SHP77 treated with DMSO at 0.1 percent for 48 hours (cell line): ENCODE results near the gene DAPK3.
"Not testable (repeated sequence)": the region's sequence is repeated elsewhere in the genome, so short reads cannot be mapped to it uniquely, and the experiment has no call there.

Source experiments
- DNase-seq: peaks from one replicate; lab custom pipeline; 2025; lab: John Stamatoyannopoulos, UW

Gene DAPK3

DNA sequence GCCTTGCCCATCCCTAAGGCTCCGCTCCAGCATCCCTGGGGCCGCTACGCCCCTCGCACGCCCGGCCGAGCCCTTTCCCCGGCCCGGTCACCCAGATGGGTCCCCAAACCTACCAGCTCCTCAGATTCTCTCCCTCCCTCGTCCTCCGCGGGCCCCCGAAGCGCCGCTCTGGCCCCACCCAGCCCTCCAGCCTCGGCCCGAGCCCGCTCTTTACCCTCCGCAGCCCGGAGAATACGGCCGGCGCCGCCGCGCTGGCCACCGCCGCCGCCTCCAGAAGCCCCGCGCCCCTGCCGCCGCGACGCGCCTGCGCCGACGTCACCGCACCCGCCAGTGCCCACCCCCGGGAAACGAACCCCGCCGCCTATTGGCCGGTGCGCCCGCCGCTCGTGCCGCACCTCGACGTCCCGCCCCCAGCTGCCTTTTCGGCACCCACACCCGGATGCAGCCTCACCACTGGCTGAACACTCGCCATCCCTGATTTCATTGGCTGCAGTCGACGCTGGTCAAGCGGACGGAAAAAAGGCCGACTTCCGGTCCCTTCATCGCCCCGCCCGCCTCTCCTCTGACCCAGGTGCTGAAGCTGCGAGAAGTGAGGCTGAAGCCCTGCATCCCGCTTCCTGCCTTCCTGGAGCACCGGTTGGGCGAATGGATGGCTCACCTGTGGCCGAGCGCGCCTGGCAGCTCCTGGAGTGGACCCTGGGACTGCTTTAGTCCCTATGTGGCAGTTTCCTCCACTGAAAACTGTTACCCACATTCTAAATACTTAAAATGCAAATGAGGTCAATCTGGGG lies at the start of gene DAPK3:
DAPK3 (minus strand) TSS at position 292 of the 791 bp plus-strand sequence. CDS start 1,364 bp downstream, outside the sequence.
- DNase-seq = peak; percentile 90

DNA sequence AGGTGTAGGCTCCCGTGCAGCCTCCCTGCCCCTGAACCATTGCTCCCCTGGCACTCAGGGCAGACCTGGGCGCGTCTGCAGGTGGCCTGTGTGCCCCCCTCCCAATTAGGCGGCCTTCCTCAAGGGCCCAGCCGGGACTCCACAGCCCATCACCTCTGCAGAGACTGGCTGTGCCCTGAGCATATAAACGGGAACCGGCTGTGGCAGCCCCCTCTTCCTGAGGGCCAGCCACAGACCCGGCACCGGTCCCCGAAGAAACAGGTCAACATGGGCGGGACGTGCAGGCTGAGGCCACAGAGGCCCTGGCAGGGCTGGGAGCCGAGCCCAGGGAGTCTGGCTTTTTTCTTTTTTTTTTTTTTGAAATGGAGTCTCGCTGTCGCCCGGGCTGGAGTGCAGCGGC lies 48.7 kb upstream of the DAPK3 start:
- no peak for DNase-seq

DNA sequence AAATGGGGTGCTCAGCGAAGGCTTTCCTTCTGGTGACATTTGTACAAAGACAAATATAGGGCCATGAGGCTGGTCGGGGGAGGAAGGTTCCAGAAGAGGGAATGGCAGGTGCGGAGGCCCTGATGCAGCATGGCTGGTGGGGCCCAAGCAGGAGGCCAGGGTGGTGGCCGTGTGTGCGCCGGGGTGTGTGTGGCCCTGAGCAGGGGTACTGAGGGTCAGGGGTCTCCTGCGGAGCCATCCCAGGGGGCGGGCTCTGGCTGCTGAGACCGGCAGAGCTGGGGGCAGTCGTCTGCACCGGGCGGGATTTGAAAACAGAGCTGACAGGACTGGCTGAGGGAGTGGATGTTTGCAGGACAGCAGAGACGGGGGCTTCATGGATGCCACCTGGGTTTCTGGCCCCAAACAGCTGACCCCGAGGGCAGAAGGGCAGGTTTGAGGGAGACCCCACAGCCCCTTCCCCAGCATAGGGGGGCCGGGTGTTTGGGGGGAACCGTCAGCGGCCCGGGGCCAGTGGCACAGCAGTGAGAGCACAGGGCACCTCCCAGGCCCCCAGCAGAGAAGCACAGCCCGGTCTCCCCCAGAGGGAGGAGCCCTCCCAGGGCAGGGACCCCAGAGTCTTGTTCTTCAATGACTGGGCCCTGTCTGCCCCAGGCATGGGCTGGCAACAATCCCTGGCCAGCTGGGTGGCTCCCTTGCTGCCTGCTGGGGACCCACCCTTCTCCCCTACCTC lies 48.0 kb upstream of the DAPK3 start:
- DNase-seq = no peak

DNA sequence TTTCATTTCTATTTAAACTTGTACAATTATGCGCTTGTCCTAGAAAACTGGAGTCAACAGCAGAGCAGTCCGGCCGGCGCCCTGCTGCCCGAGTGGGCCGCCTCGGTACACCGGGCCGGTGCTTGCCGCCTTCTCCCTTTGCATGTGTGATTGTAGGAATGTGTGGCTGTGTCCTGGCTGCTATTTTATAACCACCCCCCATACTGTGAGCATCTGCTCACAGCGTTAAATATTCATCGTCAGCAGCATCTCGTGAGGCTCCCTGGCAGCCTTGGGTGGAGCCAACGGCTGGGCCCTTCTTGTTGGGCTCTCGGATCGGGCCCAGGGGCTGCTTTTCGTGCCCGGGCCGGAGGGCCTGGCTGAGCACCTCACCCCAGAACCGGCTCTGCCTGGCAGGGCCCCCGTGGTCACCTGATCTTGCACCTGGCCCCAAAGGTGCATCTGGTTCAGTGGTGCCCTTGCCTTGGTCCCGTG lies 47.3 kb upstream of the DAPK3 start:
- no peak for DNase-seq

DNA sequence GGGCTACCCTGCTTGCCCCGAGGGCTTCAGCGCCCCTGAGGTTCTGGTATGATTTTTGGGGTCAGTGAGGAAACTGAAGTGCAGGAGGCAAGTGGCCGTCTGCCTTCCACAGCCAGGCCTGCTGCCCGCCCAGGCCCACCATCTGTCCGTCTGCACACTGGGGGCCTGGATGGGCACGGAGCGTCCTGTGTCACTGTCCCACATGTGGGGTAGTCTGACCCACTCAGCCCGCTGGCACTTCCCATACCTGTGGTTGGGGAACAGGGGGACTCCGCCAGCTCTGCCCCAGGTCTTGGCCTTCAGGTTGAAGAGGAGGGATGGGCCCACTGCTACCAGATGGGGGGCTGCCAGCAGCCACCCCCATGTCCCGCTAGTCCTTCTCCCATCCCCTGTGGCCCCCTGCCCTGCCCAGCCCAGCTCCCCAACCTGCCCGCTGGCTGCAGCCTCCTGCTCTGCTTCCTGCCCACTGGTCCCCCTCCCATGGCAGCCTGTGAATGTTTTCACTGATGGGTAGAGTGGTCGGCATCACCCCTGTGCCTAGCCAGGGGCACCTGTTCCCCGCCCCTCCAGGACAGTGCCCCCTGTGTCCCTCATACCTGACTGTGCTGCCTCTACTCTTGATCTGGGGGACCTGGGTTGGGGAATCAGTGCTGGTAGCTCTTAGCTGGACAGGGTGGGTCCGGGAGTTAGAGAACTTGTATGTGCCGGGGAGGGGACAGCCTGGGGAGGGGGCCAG lies 46.2 kb upstream of the DAPK3 start:
- no peak for DNase-seq

DNA sequence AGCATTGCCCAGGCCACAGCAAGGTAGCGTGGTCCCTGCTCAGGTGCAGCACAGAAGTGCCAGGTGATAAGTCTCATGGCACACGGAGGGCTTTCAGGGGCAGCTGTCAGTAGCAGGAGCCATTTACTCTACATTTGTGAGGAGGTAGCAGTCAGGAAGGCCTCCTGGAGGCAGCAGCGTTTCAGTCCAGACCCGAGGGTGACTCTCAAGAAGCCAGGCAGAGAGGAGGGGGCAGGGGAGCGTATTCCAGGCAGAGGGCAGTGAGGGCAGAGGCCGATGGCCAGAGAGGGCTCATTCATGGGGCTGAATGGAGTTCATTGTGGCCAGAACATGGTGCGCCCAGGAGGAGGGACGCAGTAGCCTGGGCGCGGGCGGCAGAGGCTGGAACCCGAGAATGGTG lies 45.6 kb upstream of the DAPK3 start:
- DNase-seq = no peak

DNA sequence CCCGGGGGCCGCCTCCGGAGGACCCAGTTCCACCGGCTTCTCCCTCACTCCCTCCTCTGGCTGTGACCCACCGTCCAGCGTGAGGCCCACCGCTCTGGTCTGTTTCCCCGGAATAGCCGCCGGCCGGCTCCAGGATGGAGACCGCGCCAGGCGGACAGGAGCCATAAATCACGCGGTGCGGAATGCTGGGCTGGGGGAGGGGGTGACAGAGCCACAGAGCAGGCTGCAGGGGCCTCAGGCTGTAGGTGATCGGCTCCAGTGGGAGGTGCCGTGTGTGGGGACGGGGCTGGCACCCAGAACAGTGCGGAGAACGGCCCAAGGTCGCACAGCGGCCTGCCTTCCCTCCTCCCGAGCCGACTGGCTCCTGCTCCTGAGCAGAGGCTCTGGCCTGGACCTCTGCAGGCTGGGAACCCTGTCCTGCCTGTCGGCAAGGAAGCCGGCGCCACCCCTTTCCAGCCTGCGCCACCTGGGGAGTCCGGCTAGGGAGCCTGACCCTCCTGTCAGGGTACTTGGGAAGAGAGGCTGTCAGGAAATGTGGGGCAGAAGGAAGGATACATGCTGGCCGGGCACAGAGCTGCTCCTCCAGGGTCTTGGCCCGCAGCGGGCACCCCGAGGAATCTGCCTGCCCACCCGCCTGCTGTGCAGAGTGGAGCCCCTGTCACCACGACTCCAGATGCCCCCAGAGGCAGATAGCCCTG lies 45.0 kb upstream of the DAPK3 start:
- DNase-seq = no peak

DNA sequence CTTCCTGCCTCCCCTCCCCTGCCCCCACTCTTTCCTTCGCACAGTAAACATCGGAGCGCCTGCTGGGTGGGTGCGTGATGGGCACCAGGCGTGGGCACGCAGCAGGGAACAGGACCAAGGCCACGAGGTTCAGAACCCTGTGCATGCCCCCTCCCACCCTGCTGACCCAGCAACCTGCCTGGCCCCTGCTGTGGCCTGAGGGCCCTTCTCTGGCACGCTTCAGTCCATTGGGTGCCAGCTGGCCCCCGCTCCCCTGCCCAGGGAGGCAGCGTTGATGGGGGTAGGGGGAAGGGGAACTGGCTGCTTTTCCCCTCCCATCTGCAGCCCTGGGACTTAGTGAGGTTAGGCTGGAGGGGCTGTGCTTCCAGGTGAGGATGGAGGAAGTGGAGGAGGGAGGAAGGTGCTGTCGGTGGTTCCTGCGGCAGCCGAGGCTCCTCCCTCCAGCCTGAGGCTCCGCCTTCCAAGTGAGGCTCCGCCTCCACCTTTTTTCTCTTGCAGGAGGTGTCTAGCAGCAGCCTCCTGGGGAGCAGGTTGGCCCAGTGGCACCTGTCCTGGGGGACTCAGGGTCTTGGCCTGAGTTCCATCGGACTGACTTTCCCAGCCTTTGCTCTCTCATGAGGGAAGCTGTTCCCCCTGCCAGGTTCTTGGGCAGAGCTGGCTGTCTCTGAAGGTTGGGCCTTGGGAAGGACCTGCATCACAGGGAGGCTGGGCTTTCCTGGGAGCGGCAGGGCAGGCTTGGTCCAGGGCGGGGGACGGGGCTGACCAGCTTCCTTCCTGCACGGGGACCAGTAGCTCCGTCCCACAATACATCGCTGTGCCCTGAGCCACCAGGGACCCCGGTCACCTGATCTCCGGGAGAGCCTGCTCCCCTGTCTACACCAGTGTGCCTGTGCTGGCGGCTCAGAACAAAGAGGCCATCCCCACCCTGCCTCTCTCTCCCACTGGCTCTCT lies 43.9 kb upstream of the DAPK3 start:
- no peak for DNase-seq

DNA sequence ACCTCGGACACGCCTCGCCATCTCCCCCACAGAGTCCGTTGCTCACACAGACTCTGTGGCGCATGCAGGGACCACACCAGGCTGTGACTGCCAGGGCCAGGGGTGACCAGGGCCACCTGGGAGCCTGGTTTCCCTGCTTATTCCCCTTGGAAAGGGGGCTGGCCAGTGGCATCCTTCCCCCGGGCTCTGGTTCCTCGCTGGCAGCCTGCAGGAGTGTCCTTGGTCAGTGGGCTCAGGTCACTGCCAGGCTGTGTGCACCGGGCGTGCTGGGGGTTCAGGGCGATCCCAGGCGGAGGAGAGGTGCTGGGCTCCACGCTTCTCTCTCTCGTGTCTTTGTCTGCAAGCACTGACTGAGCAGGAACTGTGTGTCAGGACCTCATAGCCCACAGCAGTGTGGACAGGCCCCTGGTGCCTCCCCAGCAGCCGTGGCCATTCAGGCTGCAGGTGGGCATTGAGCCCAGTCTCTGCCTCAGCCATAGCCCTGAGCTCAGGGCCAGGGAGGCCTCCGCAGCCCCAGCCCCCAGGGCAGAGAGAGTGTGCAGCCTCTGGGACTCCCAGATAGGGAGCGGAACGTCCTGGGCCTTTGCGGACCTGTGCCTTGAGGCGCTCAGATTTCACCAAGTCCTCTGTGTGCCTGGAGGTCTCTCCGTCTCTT lies 43.1 kb upstream of the DAPK3 start:
- no peak for DNase-seq

DNA sequence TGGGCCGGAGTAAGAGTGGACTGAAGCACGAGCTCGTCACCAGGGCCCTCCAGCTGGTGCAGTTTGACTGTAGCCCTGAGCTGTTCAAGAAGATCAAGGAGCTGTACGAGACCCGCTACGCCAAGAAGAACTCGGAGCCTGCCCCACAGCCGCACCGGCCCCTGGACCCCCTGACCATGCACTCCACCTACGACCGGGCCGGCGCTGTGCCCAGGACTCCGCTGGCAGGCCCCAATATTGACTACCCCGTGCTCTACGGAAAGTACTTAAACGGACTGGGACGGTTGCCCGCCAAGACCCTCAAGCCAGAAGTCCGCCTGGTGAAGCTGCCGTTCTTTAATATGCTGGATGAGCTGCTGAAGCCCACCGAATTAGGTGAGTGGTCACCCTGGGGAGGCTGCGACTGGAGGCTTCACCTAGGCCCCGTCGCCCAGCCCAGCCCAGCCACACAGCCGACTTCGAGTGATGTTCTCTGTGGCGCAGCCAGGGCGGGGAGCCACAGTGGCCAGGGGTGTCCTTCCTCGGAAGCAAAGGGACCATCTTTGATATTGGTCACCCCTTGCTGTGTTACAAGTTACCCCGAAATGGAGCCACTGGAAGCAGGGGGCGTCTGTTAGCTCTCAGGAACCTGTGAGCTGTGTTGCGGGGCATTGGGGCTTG lies 42.2 kb upstream of the DAPK3 start:
- no peak for DNase-seq

DNA sequence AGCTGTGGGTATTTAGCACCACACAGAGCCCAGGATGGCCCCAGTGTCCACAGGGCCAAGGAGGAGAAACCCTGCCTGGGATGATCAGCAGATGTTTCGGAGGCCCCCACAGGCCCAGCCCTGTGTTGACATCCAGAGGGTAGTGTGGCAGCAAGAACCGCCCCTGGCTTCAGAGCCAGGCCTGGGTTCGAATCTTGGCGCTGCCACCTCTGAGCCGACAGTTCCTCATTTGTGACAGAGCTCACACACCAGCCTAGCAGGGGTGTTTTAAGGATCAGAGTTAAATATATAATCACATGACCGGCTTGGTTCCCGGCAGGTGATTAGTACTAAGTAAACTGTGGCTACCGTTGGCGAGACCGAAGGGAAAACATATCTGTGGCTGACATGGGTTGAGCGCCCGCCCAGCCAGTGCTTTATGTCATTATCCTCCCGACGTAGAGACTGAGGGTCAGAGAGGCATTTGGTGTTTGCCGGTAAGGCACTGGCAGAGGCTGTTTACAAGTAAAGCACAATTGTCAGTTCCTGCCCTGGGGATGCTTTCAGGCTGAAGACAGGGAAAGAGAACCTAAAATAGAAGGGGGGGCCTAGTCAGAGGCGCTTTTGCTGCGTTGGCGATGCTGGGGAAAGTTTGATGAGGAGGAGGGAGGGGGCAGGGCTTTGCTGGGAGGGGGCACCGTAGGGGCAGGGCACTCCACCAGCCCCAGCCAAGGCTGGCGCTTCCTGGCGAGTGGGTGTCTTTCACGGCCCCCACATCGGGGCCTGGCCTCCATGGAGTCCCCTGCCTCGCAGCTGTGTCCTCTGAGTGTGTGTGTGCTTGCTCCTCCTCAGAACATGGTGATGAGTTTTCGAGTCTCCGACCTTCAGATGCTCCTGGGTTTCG lies 41.4 kb upstream of the DAPK3 start:
- peak; percentile 81 for DNase-seq

DNA sequence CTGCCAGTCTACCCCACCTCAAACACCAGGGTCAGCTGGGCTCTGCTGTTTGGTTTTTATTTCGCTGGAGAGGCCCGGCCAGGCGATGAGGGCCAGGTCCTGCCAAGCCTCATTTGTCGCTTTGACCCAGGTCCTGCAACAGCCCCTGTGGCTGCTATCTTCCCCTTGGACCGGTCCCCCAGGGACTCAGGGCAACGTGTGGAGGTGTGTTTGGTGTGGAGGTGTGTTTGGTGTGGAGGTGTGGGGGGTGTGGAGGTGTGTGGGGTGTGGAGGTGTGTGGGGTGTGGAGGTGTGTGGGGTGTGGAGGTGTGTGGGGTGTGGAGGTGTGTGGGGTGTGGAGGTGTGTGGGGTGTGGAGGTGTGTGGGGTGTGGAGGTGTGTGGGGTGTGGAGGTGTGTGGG lies 40.5 kb upstream of the DAPK3 start:
- DNase-seq = not testable (repeated sequence)

DNA sequence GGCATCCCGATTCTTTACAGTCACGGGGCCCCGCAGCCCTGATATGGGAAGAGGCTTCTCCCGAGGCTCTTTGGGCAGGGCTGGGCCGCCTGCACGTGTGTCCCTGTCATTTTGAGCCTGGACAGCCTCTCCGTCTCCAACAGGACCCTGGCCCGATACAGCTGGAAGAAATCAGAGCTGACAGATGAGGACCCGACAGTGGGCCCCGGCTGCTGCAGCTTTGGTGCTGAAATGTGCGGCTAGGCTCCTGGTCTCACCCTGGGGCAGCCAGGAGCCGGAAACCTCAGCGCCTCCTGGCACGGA lies 39.9 kb upstream of the DAPK3 start:
- DNase-seq = no peak

DNA sequence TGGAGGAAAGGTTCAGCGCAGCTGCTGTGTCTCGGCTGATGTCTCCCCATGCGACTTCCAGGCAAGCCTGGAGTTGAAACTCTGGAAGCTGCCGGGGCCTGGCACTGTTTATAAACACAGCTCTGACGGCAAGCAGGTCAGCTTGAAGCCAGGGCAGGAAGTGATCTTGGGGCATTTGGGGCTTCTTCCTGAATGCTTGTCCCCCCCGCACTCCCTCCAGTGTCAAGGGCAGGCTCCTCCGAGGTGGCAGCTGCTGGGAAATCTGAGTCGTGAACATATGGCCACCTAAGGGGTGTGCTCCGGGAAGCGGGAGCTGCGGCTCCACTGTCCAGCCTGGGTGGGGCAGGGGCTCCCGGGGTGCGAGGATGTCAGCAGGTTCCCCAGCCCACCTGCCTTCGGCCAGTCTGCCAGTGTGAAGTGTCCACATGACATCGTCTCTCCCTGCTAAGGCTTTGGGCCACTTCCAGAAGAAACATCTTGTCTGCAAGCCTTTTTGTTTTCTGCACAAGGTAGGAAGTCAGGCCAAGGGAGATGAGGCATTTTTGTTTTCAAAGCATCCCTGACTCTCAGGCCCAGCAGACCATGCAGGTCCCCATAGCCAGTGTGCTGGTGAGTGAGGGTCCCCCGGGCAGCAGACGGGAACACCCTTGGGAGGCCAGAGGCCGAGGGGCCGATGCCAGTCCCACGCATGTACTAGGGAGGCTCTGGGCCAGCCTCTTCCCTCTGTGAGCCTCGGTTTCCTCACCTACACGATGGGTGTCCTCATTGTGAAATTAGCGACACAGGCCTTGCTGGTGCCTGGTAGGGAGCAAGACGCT lies 39.3 kb upstream of the DAPK3 start:
- no peak for DNase-seq

DNA sequence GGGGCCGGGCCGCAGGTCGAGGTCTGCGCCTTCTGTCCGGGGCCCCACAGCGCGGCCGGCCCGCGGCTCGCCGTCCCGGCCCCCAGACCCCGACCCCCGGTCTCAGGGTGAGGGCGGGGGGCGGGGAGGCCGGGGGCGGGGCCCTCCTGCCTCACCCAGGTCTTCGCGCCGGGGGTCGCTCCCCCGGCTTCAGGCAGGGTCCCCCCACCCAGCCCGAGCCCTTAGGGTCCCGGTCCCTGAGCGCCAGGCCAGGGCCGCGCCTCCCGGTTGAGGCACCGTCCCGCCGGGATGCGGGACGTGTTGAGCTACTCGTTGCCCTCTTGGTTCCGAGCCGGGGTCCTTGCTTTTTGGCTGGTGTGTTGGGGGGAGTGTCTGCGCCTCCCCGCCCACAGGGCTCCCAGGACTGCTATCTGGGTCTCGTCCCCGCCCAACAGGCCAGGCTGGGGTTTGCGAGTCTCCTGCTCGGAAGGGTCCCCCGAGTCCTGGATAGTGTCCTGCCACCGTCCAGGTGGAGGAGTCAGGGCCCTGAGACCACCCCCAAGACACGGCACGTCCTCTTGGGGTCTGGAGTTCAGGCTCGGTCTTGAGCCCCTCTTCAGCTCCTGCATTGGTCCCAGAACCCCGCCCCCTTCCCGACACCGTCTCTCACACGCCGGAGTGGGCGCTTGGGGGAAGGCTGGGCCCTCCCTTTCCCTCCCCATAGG lies 37.1 kb upstream of the DAPK3 start:
- no peak for DNase-seq

DNA sequence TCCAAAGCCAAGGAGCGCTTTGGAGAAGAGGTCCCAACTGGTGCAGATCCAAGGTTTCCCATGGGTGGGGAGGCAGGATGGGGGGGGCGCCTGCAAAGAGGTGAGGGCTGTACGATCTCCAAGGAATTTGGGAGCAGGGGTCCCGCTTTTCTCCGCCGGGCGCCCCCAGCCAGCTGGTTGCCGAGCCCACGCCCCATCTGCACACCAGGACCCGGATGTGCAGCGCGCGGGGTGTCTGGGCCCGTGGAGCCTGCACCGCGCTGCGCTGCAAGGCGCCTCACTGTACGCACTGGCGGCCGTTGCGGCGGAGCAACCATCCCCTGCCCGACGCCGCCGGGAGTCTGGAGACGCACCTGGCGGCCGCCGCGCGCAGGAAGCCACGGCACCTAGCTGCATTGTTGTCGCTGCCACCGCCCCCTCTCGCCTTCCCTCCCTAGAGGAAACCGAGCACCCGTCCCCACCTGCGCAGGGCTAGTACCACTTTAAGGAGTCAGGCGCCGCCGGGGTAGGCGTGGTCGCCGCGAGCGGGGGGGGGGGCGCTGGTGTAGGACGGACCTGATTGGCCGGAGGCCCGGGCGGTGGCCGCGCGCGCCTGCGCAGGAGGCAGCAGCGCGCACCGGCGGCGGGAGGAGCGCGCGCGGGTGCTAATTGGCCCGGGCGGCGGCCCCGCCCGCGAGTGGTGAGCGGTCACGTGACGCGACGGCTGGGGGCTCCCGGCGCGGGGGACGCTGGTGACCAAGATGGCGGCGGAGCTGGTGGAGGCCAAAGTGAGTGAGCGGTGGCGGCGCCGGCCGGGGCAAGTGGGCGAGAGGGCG lies 36.3 kb upstream of the DAPK3 start, which contains the start of gene PIAS4:
PIAS4 (plus strand) TSS at position 716 of the 815 bp plus-strand sequence; CDS start at position 741, 25 bp downstream.
- DNase-seq = peak; percentile 84
